Astrocyte (in vitro differentiated cells and primary cell): Measurements from ENCODE around the gene TSACC.

ENCODE experiments used
- EZH2 ChIP-seq: IDR thresholded peaks from 2 replicates; pipeline ENCODE4 v1.6.1; 2012; ENCODE audit warnings: mild to moderate bottlenecking, low read length, inconsistent platforms; ENCODE audit not compliant: insufficient read depth
- TF ChIP-seq, protein P1 (sequence below): IDR thresholded peaks from 2 replicates; pipeline ENCODE4 v1.5.1; 2011; ENCODE audit warnings: low read depth, mild to moderate bottlenecking, inconsistent platforms, low read length, moderate library complexity; ENCODE audit not compliant: insufficient read depth

DNA sequence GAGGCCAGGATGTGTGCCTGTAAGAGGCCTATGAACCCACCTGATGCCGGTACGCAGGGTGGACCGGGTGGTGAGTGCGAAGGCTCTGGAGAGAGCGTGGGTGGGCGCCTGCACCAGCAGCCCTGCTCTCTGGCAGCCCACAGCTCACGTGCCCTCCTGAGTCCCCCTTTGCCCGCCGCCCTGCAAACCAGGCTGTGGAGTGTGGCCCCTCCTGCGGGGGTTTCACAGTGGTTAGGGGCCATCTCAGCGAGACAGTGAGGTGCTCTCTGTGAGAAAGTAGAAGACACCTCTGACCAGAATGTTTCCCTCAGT lies 53.0 kb downstream of the TSACC start:
- TF ChIP-seq, protein P1, sequence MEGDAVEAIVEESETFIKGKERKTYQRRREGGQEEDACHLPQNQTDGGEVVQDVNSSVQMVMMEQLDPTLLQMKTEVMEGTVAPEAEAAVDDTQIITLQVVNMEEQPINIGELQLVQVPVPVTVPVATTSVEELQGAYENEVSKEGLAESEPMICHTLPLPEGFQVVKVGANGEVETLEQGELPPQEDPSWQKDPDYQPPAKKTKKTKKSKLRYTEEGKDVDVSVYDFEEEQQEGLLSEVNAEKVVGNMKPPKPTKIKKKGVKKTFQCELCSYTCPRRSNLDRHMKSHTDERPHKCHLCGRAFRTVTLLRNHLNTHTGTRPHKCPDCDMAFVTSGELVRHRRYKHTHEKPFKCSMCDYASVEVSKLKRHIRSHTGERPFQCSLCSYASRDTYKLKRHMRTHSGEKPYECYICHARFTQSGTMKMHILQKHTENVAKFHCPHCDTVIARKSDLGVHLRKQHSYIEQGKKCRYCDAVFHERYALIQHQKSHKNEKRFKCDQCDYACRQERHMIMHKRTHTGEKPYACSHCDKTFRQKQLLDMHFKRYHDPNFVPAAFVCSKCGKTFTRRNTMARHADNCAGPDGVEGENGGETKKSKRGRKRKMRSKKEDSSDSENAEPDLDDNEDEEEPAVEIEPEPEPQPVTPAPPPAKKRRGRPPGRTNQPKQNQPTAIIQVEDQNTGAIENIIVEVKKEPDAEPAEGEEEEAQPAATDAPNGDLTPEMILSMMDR, result no peak
- no peak for TF ChIP-seq EZH2
